NCI-H187 treated with DMSO at 0.1 percent for 48 hours (cell line): ENCODE measurements around the gene CASK.

Experiments
- DNase-seq: peaks from one replicate; lab custom pipeline; 2025; lab: John Stamatoyannopoulos, UW

CASK gene

GRCh38 chrX:41827886-41828285, 95.5 kb downstream of the CASK start:
- no peak for DNase-seq

- no peak for DNase-seq
Observed at GRCh38 chrX:41825796-41826195, 97.6 kb downstream of the CASK start.

GRCh38 chrX:41824551-41824950, 98.8 kb downstream of the CASK start:
- no peak for DNase-seq

GRCh38 chrX:41823402-41823801, 100.0 kb downstream of the CASK start:
- no peak for DNase-seq

- DNase-seq: no peak
Observed at GRCh38 chrX:41822892-41823291, 100.5 kb downstream of the CASK start.

GRCh38 chrX:41808047-41808446, 115.3 kb downstream of the CASK start:
- no peak for DNase-seq

GRCh38 chrX:41802958-41803357, 120.4 kb downstream of the CASK start:
- DNase-seq: no peak

GRCh38 chrX:41799661-41800060, 123.7 kb downstream of the CASK start:
- DNase-seq: no peak

- DNase-seq: no peak
Observed at GRCh38 chrX:41796577-41796976, 126.8 kb downstream of the CASK start.

- no peak for DNase-seq
Observed at GRCh38 chrX:41796046-41796445, 127.3 kb downstream of the CASK start.

GRCh38 chrX:41789374-41789773, 134.0 kb downstream of the CASK start:
- no peak for DNase-seq

- DNase-seq: no peak
Observed at GRCh38 chrX:41785685-41786084, 137.7 kb downstream of the CASK start.

GRCh38 chrX:41781500-41781899, 141.9 kb downstream of the CASK start:
- DNase-seq: no peak

- DNase-seq: no peak
Observed at GRCh38 chrX:41779941-41780340, 143.4 kb downstream of the CASK start.

GRCh38 chrX:41779030-41779564, 144.3 kb downstream of the CASK start:
- DNase-seq: no peak

GRCh38 chrX:41761702-41762101, 161.7 kb downstream of the CASK start:
- no peak for DNase-seq

GRCh38 chrX:41761169-41761568, 162.2 kb downstream of the CASK start:
- DNase-seq: no peak

GRCh38 chrX:41759817-41760216, 163.5 kb downstream of the CASK start:
- DNase-seq: no peak

GRCh38 chrX:41758401-41758800, 165.0 kb downstream of the CASK start:
- no peak for DNase-seq

GRCh38 chrX:41750716-41751115, 172.6 kb downstream of the CASK start:
- DNase-seq: no peak

- no peak for DNase-seq
Observed at GRCh38 chrX:41739871-41740270, 183.5 kb downstream of the CASK start.

GRCh38 chrX:41737065-41737464, 186.3 kb downstream of the CASK start:
- DNase-seq: no peak

GRCh38 chrX:41734530-41734929, 188.8 kb downstream of the CASK start:
- no peak for DNase-seq

GRCh38 chrX:41733939-41734338, 189.4 kb downstream of the CASK start:
- DNase-seq: no peak

- DNase-seq: no peak
Observed at GRCh38 chrX:41732260-41732659, 191.1 kb downstream of the CASK start.
